ENCODE results near the gene SPOUT1.

The SPOUT1 gene

DNA sequence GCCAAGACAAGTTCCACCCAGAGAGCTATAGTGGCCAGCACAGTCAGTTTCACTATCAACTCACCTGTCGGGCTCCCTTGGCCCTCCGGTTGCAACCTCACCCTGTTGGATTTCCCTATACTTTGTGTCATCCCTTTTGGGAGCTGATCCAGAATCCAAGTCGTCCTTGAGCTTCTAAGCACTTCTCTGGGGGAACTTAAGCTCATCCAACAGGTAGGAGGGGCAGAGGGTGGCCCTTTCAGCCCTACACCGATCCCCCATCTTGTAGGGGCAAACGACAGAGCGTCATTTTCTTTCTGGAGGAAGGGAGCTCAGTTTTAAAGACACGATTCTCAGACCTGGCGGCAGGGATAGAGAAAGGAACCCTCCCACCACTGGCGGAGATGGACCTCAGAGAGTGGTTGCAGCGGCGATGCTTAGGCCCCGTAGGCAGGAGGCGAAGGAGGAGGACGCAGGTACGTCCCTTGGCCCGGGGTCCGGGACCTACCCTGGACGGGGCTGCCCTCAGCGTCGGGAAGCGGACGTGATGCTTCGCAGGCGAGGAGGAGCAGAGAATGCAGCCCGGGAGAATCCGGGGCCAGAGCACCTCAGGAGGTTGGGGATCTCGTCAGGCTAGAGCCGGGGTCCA lies 58.4 kb downstream of the SPOUT1 start:
- Histone ChIP-seq H3K4me1 (ENCODE audit: low read length) (peaks cover 5% of the 10 kb centered on the region), H3K27me3 (replicated peaks; ENCODE audit: insufficient read depth, low read length) (no peaks in the 10 kb centered on the region), H2AFZ (ENCODE audit: low read length) (peak overlapping the region; percentile 50), H3K36me3 (replicated peaks; ENCODE audit: insufficient read depth, low read length) (no peaks in the 10 kb centered on the region), H3F3A (ENCODE audit: insufficient read depth, low read length) (peaks cover 8% of the 10 kb centered on the region; the same call in 1 of the 2 replicates), H3K9me2 (replicated peaks; ENCODE audit: insufficient read depth, low read length) (no peaks in the 10 kb centered on the region), H3K9ac (ENCODE audit: low read length) (peak overlapping the region; percentile 87), H3K27ac (ENCODE audit: low read length) (peak overlapping the region; percentile 61), H3K79me2 (ENCODE audit: low read length) (peaks cover 20% of the 10 kb centered on the region), H4K20me1 (ENCODE audit: insufficient read depth, low read length) (no peaks in the 10 kb centered on the region), H3K9me3 (replicated peaks; ENCODE audit: insufficient read depth, low read length) (no peaks in the 10 kb centered on the region), H3K4me3 (ENCODE audit: low read length) (peak overlapping the region; percentile 92), H3K4me2 (ENCODE audit: low read depth, low read length) (peak overlapping the region; percentile 95)
- peak; percentile 45 for DNase-seq
- TF ChIP-seq, protein P1, sequence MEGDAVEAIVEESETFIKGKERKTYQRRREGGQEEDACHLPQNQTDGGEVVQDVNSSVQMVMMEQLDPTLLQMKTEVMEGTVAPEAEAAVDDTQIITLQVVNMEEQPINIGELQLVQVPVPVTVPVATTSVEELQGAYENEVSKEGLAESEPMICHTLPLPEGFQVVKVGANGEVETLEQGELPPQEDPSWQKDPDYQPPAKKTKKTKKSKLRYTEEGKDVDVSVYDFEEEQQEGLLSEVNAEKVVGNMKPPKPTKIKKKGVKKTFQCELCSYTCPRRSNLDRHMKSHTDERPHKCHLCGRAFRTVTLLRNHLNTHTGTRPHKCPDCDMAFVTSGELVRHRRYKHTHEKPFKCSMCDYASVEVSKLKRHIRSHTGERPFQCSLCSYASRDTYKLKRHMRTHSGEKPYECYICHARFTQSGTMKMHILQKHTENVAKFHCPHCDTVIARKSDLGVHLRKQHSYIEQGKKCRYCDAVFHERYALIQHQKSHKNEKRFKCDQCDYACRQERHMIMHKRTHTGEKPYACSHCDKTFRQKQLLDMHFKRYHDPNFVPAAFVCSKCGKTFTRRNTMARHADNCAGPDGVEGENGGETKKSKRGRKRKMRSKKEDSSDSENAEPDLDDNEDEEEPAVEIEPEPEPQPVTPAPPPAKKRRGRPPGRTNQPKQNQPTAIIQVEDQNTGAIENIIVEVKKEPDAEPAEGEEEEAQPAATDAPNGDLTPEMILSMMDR (IDR thresholded peaks at IDR 0.05; ENCODE audit: low read length), result no peak
- no peak for TF ChIP-seq EZH2 (optimal IDR thresholded peaks at IDR 0.05; ENCODE audit: low read depth, low read length)
- no peak for TF ChIP-seq EZH2phosphoT487 (IDR thresholded peaks at IDR 0.05; ENCODE audit: low read length)

DNA sequence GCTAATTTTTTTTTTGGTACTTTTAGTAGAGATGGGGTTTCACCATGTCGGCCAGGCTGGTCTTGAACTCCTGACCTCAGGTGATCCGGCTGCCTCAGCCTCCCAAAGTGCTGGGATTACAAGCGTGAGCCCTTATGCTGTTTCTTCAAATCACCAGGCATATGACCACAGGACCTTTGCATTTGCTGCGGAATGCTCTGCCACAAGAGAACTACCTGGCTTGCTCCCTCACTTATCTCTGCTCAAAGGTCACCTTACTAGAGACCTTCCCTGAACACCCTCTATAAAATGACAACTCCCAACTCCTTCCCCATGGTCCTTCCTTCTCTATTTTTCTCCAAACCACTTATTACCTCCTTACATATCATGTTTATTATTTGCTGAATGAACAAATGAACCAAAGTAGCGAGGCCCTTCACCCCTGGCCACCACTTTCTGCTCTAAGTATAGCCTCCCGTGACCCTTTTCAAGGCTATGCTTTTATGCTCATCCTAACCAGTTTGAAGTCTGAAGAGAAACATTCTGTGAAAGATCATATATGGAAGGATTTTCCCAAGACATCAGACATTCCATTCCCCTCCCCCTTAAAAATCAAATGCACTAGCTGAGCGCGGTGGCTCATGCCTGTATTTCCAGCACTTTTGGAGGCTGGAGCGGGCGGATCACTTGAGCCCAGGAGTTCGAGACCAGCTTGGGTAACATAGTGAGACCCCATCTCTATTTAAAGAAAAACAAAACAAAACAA lies 59.1 kb downstream of the SPOUT1 start:
- H3K4me1 ChIP-seq (ENCODE audit: low read length), result peaks cover 5% of the 10 kb centered on the region
- H3K9ac ChIP-seq (ENCODE audit: low read length), result peak overlapping the region; percentile 87
- no peaks in the 10 kb centered on the region for H3K27me3 ChIP-seq (replicated peaks; ENCODE audit: insufficient read depth, low read length)
- H3K36me3 ChIP-seq (replicated peaks; ENCODE audit: insufficient read depth, low read length), result no peaks in the 10 kb centered on the region
- H3K9me3 ChIP-seq (replicated peaks; ENCODE audit: insufficient read depth, low read length), result no peaks in the 10 kb centered on the region
- H3K9me2 ChIP-seq (replicated peaks; ENCODE audit: insufficient read depth, low read length), result no peaks in the 10 kb centered on the region
- peak overlapping the region; percentile 61; the same call in 1 of the 2 replicates for H3K27ac ChIP-seq (ENCODE audit: low read length)
- DNase-seq, result no peak
- H3K4me3 ChIP-seq (ENCODE audit: low read length), result peak overlapping the region; percentile 92
- no peaks in the 10 kb centered on the region for H4K20me1 ChIP-seq (ENCODE audit: insufficient read depth, low read length)
- H3K4me2 ChIP-seq (ENCODE audit: low read depth, low read length), result peak overlapping the region; percentile 95
- H3K79me2 ChIP-seq (ENCODE audit: low read length), result peaks cover 20% of the 10 kb centered on the region
- no peak overlapping the region for H2AFZ ChIP-seq (ENCODE audit: low read length)
- H3F3A ChIP-seq (ENCODE audit: insufficient read depth, low read length), result peaks cover 8% of the 10 kb centered on the region; the same call in 1 of the 2 replicates
- TF ChIP-seq EZH2phosphoT487 (IDR thresholded peaks at IDR 0.05; ENCODE audit: low read length) (no peak), EZH2 (optimal IDR thresholded peaks at IDR 0.05; ENCODE audit: low read depth, low read length) (no peak)
- TF ChIP-seq, protein P1 (IDR thresholded peaks at IDR 0.05; ENCODE audit: low read length), result no peak

Data from MM.1S (cell line).